ENCODE measurements around the gene SLC25A31.

SLC25A31 gene

GRCh38 chr4:127730142-127730913 is at the start of gene SLC25A31:
SLC25A31 (plus strand) TSS chr4:127730400; CDS start chr4:127730546, 146 bp downstream.
- no peak for FAIRE-seq
- no peak for DNase-seq (ENCODE audit: insufficient read length, low spot score)
- TF ChIP-seq CTCF (IDR thresholded peaks at IDR 0.05; ENCODE audit: insufficient read depth, missing control alignments), result no peak

- no peak for FAIRE-seq
- DNase-seq (ENCODE audit: insufficient read length, low spot score), result no peak
- TF ChIP-seq CTCF (IDR thresholded peaks at IDR 0.05; ENCODE audit: insufficient read depth, missing control alignments), result no peak
These were observed 44.9 kb upstream of the SLC25A31 start for GRCh38 chr4:127685292-127685691.

- no peak for FAIRE-seq
- TF ChIP-seq CTCF (IDR thresholded peaks at IDR 0.05; ENCODE audit: insufficient read depth, missing control alignments), result no peak
- no peak for DNase-seq (ENCODE audit: insufficient read length, low spot score)
These were observed 43.5 kb upstream of the SLC25A31 start for GRCh38 chr4:127686658-127687057.

- FAIRE-seq (no peak), DNase-seq (ENCODE audit: insufficient read length, low spot score) (no peak)
- no peak for TF ChIP-seq CTCF (IDR thresholded peaks at IDR 0.05; ENCODE audit: insufficient read depth, missing control alignments)
These were observed 42.6 kb upstream of the SLC25A31 start for GRCh38 chr4:127687580-127687979.

GRCh38 chr4:127698789-127699200 is 31.4 kb upstream of the SLC25A31 start:
- FAIRE-seq, result no peak

GRCh38 chr4:127708985-127709384 is 21.2 kb upstream of the SLC25A31 start:
- no peak for TF ChIP-seq CTCF (IDR thresholded peaks at IDR 0.05; ENCODE audit: insufficient read depth, missing control alignments)
- FAIRE-seq (no peak), DNase-seq (ENCODE audit: insufficient read length, low spot score) (no peak)

More at GRCh38 chr4:127698789-127699200, 31.4 kb upstream of the SLC25A31 start:
- DNase-seq (ENCODE audit: insufficient read length, low spot score), result no peak
- TF ChIP-seq CTCF (IDR thresholded peaks at IDR 0.05; ENCODE audit: insufficient read depth, missing control alignments), result no peak

- FAIRE-seq (no peak), DNase-seq (ENCODE audit: insufficient read length, low spot score) (no peak)
- TF ChIP-seq CTCF (IDR thresholded peaks at IDR 0.05; ENCODE audit: insufficient read depth, missing control alignments), result no peak
These were observed 20.7 kb upstream of the SLC25A31 start for GRCh38 chr4:127709456-127709855.

Measured in D721Med (cell line).